Measurements from ENCODE around the gene TFCP2. TPM values are rescaled to one million over a fixed set of nuclear protein-coding genes. Genes with fewer than 3 reads are reported as not detected.

TFCP2 gene
- total RNA-seq, 2 donors from 2014 or later = 24.4 to 30.9 TPM

GRCh38 chr12:51183349-51183748 lies 10.4 kb upstream of the TFCP2 start:
- intact Hi-C loops (cut with DNase I) = no loop called here
- Histone ChIP-seq H3K36me3 (no peaks in the 10 kb centered on the region), H3K9me3 (no peaks in the 10 kb centered on the region), H3K9ac (ENCODE audit: low read depth in 2 of 2, low read length in 2 of 2) (no peak overlapping the region), H3K27ac (no peak overlapping the region), H3K4me1 (no peaks in the 10 kb centered on the region), H3K27me3 (no peaks in the 10 kb centered on the region), H3K4me3 (no peak overlapping the region)
- no peak for DNase-seq
- TF ChIP-seq CTCF (IDR thresholded peaks at IDR 0.05) = no peak

- H3K27me3 ChIP-seq = no peaks in the 10 kb centered on the region
- H3K4me3 ChIP-seq = no peak overlapping the region
- DNase-seq = no peak
- no peaks in the 10 kb centered on the region for H3K36me3 ChIP-seq
- H3K9me3 ChIP-seq = no peaks in the 10 kb centered on the region
- TF ChIP-seq CTCF (IDR thresholded peaks at IDR 0.05) = no peak
- H3K9ac ChIP-seq (ENCODE audit: low read depth in 2 of 2, low read length in 2 of 2) = no peak overlapping the region
- intact Hi-C loops (cut with DNase I) = no loop called here
- no peaks in the 10 kb centered on the region for H3K4me1 ChIP-seq
- no peak overlapping the region for H3K27ac ChIP-seq
Observed at GRCh38 chr12:51181558-51181957, 8.6 kb upstream of the TFCP2 start.

GRCh38 chr12:51177897-51178296 lies 5.0 kb upstream of the TFCP2 start:
- TF ChIP-seq CTCF (IDR thresholded peaks at IDR 0.05) = no peak
- no peak overlapping the region for H3K4me3 ChIP-seq
- no peak overlapping the region for H3K9ac ChIP-seq (ENCODE audit: low read depth in 2 of 2, low read length in 2 of 2)
- H3K4me1 ChIP-seq = no peaks in the 10 kb centered on the region
- no peak overlapping the region for H3K27ac ChIP-seq
- DNase-seq = no peak
- intact Hi-C loops (cut with DNase I) = no loop called here
- no peaks in the 10 kb centered on the region for H3K36me3 ChIP-seq
- no peaks in the 10 kb centered on the region for H3K9me3 ChIP-seq
- H3K27me3 ChIP-seq = no peaks in the 10 kb centered on the region

GRCh38 chr12:51174501-51174900 lies 1.6 kb upstream of the TFCP2 start:
- Histone ChIP-seq H3K27ac (no peak overlapping the region), H3K36me3 (no peaks in the 10 kb centered on the region), H3K9ac (ENCODE audit: low read depth in 2 of 2, low read length in 2 of 2) (no peak overlapping the region), H3K27me3 (no peaks in the 10 kb centered on the region), H3K4me3 (no peak overlapping the region), H3K4me1 (peaks cover 10% of the 10 kb centered on the region), H3K9me3 (no peaks in the 10 kb centered on the region)
- no peak for TF ChIP-seq CTCF (IDR thresholded peaks at IDR 0.05)
- intact Hi-C loops (cut with DNase I) = no loop called here
- DNase-seq = no peak

GRCh38 chr12:51171884-51172514 lies 936 bp downstream of the TFCP2 start:
- peak overlapping the region; percentile 85 for H3K27ac ChIP-seq
- DNase-seq = peak; percentile 26
- TF ChIP-seq CTCF (IDR thresholded peaks at IDR 0.05) = no peak
- no peaks in the 10 kb centered on the region for H3K36me3 ChIP-seq
- H3K4me3 ChIP-seq = peak overlapping the region; percentile 82
- intact Hi-C loops (cut with DNase I) = no loop called here
- H3K9ac ChIP-seq (ENCODE audit: low read depth in 2 of 2, low read length in 2 of 2) = peak overlapping the region; percentile 85 to 97
- H3K27me3 ChIP-seq = no peaks in the 10 kb centered on the region
- H3K9me3 ChIP-seq = no peaks in the 10 kb centered on the region
- peaks cover 10% of the 10 kb centered on the region for H3K4me1 ChIP-seq
